NCI-H345 (cell line): ENCODE measurements around the gene RCAN2.
"Not testable (repeated sequence)": the region's sequence is repeated elsewhere in the genome, so short reads cannot be mapped to it uniquely, and the experiment has no call there.

ENCODE experiments used
- DNase-seq: peaks from one replicate; lab custom pipeline; 2025; lab: John Stamatoyannopoulos, UW

Gene RCAN2

DNA sequence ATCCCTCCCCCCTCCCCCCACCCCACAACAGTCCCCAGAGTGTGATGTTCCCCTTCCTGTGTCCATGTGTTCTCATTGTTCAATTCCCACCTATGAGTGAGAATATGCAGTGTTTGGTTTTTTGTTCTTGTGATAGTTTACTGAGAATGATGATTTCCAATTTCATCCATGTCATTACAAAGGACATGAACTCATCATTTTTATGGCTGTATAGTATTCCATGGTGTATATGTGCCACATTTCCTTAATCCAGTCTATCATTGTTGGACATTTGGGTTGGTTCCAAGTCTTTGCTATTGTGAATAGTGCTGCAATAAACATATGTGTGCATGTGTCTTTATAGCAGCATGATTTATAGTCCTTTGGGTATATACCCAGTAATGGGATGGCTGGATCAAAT lies 158.8 kb downstream of the RCAN2 start:
- DNase-seq = not testable (repeated sequence)

- DNase-seq = no peak
Measured at GRCh38 chr6:46331461-46331860, 159.8 kb downstream of the RCAN2 start.

- peak; percentile 16 for DNase-seq
Measured at GRCh38 chr6:46329568-46329967, 161.7 kb downstream of the RCAN2 start.

GRCh38 chr6:46327779-46328178 lies 163.5 kb downstream of the RCAN2 start:
- DNase-seq = no peak

DNA sequence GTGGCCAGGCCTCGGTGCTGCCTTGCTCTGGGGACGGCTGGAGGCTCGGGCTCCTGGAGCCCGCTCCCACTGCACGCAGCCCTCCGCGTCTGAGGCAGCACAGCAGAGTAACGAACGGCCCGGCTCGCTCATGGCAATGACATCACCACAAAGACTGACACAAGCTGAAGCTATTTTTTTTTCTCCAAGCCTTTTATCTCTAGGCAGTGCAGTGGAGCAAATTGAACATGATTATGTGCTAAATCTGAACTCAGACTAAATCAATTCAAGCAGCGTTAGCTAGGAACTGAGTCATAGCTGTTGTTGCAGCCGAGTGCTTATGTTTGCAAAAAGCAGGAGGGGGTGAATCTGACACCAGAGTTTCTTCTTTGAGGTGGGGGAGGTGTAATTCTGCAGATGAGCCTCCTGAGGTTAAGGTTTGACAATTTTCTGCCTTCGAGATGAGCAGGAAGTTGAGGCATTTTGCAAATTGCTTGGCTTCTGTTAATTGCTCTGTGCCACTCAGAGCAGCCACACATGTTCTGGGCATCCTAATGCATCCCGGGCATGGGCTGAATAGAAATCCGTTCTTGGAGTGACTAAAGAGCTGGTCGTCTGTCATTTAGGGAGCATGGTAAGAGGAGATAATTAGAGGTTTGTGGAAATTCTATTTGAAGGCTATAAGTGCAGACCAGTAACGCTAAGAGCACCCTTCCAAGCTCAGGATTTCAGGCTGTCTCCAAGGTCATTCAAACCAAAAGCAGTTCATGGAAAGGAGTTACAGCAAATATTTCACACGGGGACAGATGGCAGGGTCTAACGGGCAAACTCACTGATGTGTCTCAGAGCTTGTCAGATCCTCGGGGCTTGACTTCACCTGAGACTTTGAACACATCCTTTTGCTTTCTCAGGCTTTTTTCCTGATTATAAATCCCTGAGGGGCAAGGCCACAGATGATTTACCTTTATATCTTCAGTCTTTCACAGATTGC lies 165.4 kb downstream of the RCAN2 start:
- DNase-seq = peak; percentile 77

GRCh38 chr6:46324706-46325105 lies 166.5 kb downstream of the RCAN2 start:
- no peak for DNase-seq

DNA sequence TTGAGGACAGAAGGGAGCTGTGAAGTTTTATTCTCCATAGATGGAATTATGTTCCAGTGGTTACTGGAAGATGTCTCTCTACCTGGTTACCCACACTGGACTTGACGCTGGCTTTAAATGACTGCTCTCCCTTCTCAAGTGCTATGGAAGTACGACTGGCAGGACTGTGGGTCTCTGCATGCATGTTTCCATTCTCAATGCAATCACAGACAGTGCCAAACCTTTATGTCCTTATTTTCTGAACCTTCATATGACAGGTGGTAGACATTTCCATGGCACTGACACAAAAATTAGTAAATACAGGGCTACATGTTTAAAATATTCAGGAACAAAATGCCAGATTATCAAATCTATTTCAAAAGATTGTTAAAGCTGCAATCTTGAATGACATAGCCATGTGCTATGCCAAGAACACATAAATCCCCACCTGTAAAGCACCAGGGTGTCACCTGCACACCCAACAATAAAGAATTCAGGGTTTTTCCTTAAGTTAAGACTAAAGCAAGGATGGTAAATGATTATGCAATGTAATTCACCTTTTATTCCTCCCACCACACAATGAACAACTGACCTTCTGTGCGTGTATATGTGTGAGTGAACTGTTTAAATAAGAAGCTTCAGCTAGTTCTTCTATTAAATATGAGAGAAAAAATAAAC lies 167.2 kb downstream of the RCAN2 start:
- no peak for DNase-seq

DNA sequence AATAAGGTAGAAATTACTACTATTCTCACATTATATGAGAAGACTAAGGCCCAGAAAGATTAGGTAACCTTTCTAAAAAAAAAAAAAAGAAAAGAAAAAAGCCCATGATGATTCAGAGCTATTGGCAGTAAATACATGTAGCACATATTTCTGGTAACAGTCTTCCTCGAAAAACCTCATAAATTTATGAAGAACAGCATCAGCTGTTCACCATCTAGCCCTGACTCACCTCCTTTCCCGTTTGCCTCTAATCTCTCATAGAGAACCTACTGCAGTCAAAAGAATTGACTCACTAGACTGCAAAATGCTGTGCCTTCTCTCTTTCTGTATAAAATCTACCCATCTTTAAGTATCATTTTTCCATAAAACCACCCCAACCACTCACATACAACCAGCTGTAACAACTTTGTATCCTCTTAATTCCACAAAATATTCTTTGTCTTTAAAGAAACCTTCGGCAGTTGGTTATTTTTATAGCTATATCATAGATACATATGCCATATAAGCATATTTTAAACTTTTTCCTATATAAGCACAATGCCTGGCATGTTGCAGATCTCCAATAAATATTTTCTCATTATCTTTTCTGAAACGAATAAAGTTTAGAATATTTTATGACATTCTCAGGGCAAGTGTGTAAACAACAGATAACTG lies 167.8 kb downstream of the RCAN2 start:
- no peak for DNase-seq

DNA sequence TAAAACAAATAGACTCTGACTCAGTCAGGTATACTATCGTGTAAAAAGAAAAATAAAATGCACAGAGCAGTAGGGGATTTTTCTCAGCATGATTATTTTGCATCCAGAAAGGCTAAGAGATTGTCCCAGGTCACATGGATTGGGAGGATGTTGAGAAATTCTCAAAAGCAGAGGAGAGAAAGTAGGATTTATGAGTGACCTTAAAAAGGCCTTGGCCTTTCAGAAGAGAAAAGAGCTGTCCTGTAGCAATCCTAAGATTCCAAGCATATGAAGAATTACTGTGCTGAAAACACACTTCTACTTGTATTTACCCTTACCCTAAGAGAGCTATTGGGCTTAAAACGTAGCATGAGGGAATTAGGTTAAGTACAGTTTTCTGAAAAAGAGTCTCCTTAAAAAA lies 170.7 kb downstream of the RCAN2 start:
- DNase-seq = no peak

GRCh38 chr6:46315589-46315988 lies 175.7 kb downstream of the RCAN2 start:
- DNase-seq = no peak

DNA sequence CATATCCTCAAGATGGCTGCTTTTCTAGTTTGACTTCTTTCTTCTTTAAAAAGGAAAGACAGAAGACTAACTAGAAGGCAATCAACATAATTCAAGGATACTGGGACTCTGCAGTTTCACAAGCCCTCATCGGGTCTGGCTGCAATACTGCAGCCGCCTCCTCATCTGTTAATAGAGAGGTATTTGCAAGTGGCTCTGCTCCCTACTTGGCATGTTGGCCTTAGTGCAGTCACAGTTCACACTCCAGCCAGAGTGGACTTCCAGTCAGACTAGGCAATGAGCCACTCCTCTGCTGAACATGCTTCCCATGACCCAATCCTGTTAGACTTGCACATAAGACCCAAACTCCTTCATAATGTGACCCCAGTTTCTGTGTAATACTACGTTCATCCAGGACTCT lies 178.6 kb downstream of the RCAN2 start:
- DNase-seq = no peak

GRCh38 chr6:46310196-46310595 lies 181.1 kb downstream of the RCAN2 start:
- DNase-seq = no peak

DNA sequence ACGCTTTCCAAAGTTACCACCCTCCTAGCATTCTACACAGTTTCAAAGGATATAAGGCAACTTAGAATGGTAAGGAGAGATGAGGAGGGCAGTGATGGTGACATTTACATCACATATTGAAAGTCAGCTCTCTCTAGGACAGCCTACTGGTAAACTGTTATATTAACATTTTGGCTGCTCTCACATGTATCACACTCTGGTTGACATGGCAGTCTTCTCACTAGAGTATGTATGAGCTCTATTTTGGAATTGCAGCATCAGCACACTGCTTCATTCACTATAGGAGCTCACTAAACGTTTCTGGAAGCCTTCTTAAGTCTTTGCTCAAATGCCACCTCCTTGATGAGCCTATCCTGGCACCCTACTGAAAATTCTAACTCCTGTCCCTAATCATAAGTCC lies 184.8 kb downstream of the RCAN2 start:
- no peak for DNase-seq

DNA sequence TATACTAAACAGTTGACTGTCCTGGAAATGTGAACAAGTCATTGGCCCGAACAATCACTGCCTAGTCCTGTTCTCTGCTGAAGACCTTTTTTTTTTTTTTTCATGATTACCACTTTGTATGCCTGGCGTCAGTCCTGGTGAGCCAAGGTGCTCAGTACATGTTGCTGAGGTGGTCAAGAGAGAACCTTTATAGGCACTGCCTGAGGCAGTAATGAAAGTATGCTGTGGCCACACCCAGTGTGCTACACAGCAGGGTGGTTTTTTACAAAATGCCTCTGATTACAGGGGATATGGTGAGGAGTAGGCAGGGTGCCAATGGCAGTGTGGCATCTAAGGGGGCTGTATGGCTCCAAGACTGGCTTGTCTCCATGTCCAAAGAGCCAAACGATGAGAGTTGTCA lies 185.4 kb downstream of the RCAN2 start:
- DNase-seq = no peak

DNA sequence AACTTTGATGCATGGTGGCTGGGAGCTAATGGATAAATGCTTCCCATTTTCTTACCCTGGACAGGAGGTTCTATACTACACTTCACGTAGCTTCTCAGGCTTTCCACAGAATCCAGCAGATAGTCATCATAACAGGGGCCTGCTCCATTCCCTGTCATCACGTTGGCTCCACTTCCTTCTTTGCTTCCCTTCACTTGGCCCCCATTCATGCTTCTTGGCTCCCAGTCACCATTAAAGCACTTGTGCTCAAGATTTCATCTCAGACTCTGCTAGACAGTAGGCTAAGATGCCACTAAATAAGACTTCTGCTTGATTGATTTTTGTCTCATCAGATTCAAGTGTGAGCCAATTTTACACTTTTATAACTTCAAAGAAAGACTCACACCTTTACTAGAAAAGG lies 186.0 kb downstream of the RCAN2 start:
- no peak for DNase-seq

- DNase-seq = no peak
Measured at GRCh38 chr6:46302816-46303215, 188.4 kb downstream of the RCAN2 start.

DNA sequence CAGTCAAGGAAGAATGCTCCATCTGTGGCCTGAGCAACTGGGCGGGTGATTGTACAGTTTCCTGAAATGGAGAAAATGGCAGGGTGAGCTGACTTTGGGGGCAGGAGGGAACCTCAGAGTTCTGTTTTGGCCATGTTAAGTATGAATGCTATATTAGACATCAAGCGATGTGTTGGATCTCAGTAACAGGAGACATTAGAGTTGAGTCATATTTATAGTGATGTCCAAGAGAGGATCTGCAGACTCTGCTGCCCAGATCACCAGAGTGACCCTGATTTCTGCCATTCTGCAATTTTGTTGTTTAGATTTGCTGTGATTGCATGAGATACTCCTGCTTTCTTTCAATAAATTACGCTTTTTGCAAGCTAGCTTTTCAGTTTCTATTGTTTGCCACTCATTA lies 189.1 kb downstream of the RCAN2 start:
- no peak for DNase-seq

DNA sequence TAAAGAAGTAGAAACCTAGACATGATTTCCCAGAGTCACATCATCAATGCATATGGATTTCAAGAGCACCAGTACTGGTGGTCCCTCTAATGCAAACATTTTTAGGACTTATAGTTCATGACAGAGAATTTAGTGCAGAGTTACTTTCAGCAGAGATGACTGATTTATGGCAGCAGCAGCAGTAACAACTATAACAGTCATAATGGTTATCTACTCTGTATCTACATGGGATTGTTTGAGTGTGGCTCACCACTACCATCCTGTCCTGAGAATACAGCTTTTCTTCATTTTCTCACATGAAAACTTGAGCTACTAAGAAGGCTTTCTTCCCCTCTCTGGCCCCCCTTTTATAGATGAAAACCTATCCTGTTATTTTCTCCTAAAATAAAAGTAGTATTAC lies 192.0 kb downstream of the RCAN2 start:
- DNase-seq = no peak

- DNase-seq = no peak
Measured at GRCh38 chr6:46296586-46296985, 194.7 kb downstream of the RCAN2 start.

GRCh38 chr6:46293641-46294316 lies 197.5 kb downstream of the RCAN2 start:
- no peak for DNase-seq

DNA sequence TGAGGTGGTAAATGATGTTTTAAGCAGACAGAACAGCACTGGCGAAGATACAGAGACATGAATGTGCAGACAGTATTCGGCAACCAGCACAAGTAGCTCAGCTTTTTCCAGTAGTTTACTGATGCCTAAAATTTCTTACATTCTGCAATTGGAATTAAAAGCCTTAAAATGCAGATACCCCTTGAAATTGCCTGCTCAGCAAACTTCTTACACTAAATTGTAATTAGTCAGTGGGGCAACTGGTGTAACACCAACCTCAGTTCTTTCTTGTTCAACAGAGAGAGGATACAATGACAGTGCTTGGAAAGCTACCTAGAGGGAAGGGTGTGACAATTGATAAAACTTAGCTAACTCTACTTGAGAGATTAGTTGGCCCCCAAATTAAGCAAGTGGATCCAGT lies 199.4 kb downstream of the RCAN2 start:
- DNase-seq = no peak

- no peak for DNase-seq
Measured at GRCh38 chr6:46291275-46291633, 200.0 kb downstream of the RCAN2 start.
